ENCODE results near the gene DIAPH2. TPM values are rescaled to one million over a fixed set of nuclear protein-coding genes. Genes with fewer than 3 reads are reported as not detected.

The DIAPH2 gene
- total RNA-seq, 1 donor from 2014 or later, result 18.9 TPM

DNA sequence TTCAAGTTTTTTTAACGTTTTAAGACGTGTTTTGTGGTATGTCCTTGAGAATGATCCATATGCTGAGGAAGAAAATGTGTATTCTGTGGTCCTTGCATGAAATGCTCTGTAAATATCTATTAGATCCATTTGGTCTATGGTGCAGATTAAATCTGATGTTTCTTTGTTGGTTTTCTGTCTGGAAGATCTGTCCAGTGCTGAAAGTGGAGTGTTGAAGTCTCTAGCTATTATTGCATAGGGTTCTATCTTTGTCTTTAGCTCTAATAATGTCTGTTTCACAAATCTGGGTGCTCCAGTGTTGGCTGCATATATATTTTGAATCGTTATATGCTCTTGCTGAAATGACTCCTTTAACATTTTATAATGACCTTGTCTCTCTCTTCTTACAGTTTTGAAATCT, 321.5 kb downstream of the DIAPH2 start:
- DNase-seq (ENCODE audit: extremely low spot score, unreplicated experiment), result no peak
- Mint-ChIP-seq H3K4me1 (ENCODE audit: unreplicated experiment) (no peaks in the 10 kb centered on the region), H3K27me3 (no peaks in the 10 kb centered on the region), H3K36me3 (peaks cover 4% of the 10 kb centered on the region), H3K9me3 (no peaks in the 10 kb centered on the region), H3K27ac (no peak overlapping the region), H3K4me3 (no peak overlapping the region)
- TF ChIP-seq, protein P1, sequence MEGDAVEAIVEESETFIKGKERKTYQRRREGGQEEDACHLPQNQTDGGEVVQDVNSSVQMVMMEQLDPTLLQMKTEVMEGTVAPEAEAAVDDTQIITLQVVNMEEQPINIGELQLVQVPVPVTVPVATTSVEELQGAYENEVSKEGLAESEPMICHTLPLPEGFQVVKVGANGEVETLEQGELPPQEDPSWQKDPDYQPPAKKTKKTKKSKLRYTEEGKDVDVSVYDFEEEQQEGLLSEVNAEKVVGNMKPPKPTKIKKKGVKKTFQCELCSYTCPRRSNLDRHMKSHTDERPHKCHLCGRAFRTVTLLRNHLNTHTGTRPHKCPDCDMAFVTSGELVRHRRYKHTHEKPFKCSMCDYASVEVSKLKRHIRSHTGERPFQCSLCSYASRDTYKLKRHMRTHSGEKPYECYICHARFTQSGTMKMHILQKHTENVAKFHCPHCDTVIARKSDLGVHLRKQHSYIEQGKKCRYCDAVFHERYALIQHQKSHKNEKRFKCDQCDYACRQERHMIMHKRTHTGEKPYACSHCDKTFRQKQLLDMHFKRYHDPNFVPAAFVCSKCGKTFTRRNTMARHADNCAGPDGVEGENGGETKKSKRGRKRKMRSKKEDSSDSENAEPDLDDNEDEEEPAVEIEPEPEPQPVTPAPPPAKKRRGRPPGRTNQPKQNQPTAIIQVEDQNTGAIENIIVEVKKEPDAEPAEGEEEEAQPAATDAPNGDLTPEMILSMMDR (conservative IDR thresholded peaks at IDR 0.05), result no peak

DNA sequence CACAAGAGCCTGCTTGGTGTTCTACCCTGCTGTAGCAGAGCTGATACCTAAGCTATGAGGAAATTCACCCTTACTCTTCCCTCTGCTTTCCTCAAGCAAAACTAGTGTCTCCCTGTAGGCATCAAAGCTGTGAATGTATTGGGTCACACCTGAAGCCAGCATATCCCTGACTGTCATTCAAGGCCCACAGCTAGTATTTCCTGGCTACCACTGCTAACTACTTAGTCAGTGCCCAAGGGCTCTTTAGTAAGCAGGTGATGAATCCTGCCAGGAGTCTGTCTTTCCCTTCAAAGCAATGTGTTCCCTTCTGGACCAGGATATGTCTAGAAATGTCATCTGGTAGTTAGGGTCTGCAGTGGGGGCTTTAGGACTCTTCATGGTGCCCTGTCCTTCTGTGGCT, 324.7 kb downstream of the DIAPH2 start:
- H3K27ac Mint-ChIP-seq, result no peak overlapping the region

DNA sequence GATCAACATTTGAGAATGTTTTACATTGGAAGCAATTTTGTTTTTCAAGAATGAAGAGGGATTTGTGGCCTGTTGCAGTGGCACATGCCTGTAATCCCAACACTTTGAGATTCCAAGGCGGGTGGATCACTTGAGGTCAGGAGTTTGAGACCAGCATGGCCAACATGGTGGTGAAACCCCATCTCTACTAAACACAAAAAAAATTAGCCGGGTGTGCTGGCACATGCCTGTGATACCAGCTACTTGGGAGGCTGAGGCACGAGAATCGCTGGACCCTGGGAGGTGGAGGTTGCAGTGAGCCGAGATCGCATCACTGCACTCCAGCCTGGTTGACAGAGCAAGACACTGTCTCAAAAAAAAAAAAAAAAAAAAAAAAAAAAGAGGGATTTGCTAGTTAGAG, 326.9 kb downstream of the DIAPH2 start:
- H3K9me3 Mint-ChIP-seq, result no peaks in the 10 kb centered on the region
- TF ChIP-seq, protein P1 (conservative IDR thresholded peaks at IDR 0.05), result no peak
- no peak for DNase-seq (ENCODE audit: extremely low spot score, unreplicated experiment)
- no peak overlapping the region for H3K4me3 Mint-ChIP-seq
- H3K27ac Mint-ChIP-seq, result no peak overlapping the region
- no peaks in the 10 kb centered on the region for H3K4me1 Mint-ChIP-seq (ENCODE audit: unreplicated experiment)
- no peaks in the 10 kb centered on the region for H3K27me3 Mint-ChIP-seq
- H3K36me3 Mint-ChIP-seq, result peaks cover 2% of the 10 kb centered on the region

More for the DNA sequence above, 324.7 kb downstream of the DIAPH2 start:
- no peaks in the 10 kb centered on the region for H3K9me3 Mint-ChIP-seq
- H3K4me1 Mint-ChIP-seq (ENCODE audit: unreplicated experiment), result no peaks in the 10 kb centered on the region
- no peak overlapping the region for H3K4me3 Mint-ChIP-seq
- no peak for DNase-seq (ENCODE audit: extremely low spot score, unreplicated experiment)
- H3K36me3 Mint-ChIP-seq, result peaks cover 4% of the 10 kb centered on the region
- TF ChIP-seq, protein P1 (conservative IDR thresholded peaks at IDR 0.05), result no peak
- H3K27me3 Mint-ChIP-seq, result no peaks in the 10 kb centered on the region

DNA sequence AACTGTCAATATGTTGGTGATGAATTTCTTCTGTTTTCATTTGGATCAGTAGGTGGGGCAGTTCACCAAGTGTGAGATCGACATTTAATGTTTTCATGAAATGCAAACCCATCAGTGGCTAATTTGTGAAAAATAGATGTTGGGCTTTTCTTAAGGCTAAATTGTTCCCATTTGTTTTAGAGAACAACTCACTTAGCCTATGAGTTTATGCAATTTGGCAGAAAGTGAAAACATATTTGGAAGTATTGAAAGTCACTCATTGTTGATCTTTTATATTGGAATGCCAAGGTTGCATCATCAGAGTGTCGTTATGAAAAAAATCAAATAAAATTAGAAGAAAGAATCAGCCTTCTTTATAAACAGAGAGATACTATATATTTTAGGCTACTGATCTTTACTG, 331.5 kb downstream of the DIAPH2 start:
- Mint-ChIP-seq H3K4me3 (no peak overlapping the region), H3K9me3 (no peaks in the 10 kb centered on the region), H3K27ac (no peak overlapping the region)

DNA sequence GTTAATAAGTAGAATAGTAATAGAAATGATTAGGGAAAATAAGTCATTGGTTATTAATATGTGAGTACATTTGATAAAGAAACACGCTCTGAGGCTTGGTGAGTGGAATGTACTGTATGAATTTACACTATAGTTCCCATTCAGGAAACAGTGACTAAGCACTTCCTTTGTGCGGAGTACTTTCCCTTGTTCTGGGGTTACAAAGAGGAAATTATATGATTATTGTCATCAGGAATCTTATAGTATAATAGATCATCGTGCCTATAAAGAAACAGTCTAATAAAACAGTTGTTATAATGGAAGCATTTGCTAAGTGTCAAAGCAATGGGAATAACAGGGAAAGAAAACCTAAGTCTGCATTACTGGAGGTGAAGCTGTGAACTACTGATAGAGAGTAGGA, 337.0 kb downstream of the DIAPH2 start:
- Mint-ChIP-seq H3K4me3 (no peak overlapping the region), H3K4me1 (ENCODE audit: unreplicated experiment) (peaks cover 3% of the 10 kb centered on the region), H3K36me3 (no peaks in the 10 kb centered on the region), H3K27me3 (no peaks in the 10 kb centered on the region), H3K27ac (no peak overlapping the region), H3K9me3 (peaks cover 4% of the 10 kb centered on the region)
- no peak for DNase-seq (ENCODE audit: extremely low spot score, unreplicated experiment)
- TF ChIP-seq, protein P1 (conservative IDR thresholded peaks at IDR 0.05), result no peak

More for the DNA sequence above, 331.5 kb downstream of the DIAPH2 start:
- TF ChIP-seq, protein P1 (conservative IDR thresholded peaks at IDR 0.05), result no peak
- Mint-ChIP-seq H3K4me1 (ENCODE audit: unreplicated experiment) (no peaks in the 10 kb centered on the region), H3K36me3 (no peaks in the 10 kb centered on the region), H3K27me3 (no peaks in the 10 kb centered on the region)
- DNase-seq (ENCODE audit: extremely low spot score, unreplicated experiment), result no peak

DNA sequence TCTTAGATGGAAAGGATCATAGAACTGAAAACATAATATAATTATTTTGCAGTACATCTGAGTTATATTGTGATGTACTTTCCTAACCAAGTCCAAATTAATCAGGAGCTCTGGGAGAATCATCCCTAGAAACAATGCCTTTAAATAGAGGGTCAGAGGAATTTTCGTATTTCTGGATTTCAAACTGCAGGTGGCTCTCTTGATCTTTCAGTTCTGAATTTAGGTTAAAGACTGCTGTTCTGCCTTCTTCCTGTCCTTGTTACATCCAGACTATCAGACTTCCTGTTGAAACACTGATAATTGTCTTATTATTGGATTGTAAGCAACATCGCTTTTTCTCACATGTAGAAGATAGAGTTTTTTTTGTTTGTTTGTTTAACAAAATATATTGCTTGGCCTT, 341.8 kb downstream of the DIAPH2 start:
- Mint-ChIP-seq H3K9me3 (peaks cover 4% of the 10 kb centered on the region), H3K27ac (no peak overlapping the region), H3K36me3 (no peaks in the 10 kb centered on the region), H3K27me3 (no peaks in the 10 kb centered on the region), H3K4me1 (ENCODE audit: unreplicated experiment) (peaks cover 9% of the 10 kb centered on the region), H3K4me3 (no peak overlapping the region)
- TF ChIP-seq, protein P1 (conservative IDR thresholded peaks at IDR 0.05), result peak; percentile 65
- DNase-seq (ENCODE audit: extremely low spot score, unreplicated experiment), result no peak

All from type B pancreatic cell (in vitro differentiated cells).